Loucy (cell line): ENCODE measurements around the gene CYP27B1.

Experiments
- CTCF ChIP-seq: fragments of 200-600 bp; sonication (generic); conservative IDR thresholded peaks from 2 replicates; pipeline ENCODE4 v1.5.1; 2014; ENCODE audit warnings: mild to moderate bottlenecking, antibody characterized with exemption, low read length
- EZH2phosphoT487 ChIP-seq: fragments of 200-600 bp; IDR thresholded peaks from 2 replicates; pipeline ENCODE4 v1.6.1; 2018; ENCODE audit warnings: antibody characterized with exemption, mild to moderate bottlenecking, moderate library complexity, borderline replicate concordance

- TF ChIP-seq CTCF, result no peak
- TF ChIP-seq EZH2phosphoT487, result no peak
Measured at GRCh38 chr12:57777367-57777766, 10.5 kb upstream of the CYP27B1 start.
